ENCODE results near the gene SVBP. TPM values are rescaled to one million over a fixed set of nuclear protein-coding genes. Genes with fewer than 3 reads are reported as not detected.

The SVBP gene
- total RNA-seq, 3 donors from 2014 or later (not counting 1 experiment from before 2014, with no cell fraction given): 13.8 to 16.1 (median 15.2) TPM

DNA sequence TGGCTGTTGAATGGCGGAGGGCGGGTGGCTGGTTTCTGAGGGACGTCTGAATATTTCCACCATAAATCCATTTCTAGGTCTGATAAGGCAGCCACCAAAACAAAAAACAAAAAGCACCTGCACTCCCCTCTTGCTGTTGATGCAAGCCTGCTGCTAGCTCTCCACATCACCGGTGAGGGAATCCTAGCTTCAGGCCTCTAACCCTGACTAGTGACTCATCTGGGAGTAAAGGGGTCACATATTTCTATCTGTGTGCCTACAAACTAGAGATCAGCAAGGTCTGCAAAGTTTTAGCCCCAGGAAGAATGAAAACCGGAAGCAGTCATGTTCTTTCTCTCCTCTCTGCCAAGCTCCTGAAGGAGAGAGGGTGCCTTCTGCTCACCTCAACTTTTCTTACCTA lies 10.6 kb downstream of the SVBP start:
- Mint-ChIP-seq H3K27me3 (ENCODE audit: low read depth in 2 of 2) (no peaks in the 10 kb centered on the region), H3K36me3 (no peaks in the 10 kb centered on the region), H3K27ac (no peak overlapping the region), H3K4me1 (peaks cover 6 to 9% of the 10 kb centered on the region in 2 donors), H3K4me3 (no peak overlapping the region), H3K9me3 (no peaks in the 10 kb centered on the region)
- intact Hi-C loops (cut with micrococcal nuclease): no loop called here
- Histone ChIP-seq H3K4me3 (ENCODE audit: low read length) (no peak overlapping the region), H3K36me3 (ENCODE audit: control insufficient read depth, insufficient read depth, low read length) (no peaks in the 10 kb centered on the region), H3K4me1 (ENCODE audit: control insufficient read depth, insufficient read depth, low read length) (no peaks in the 10 kb centered on the region), H3K9me3 (ENCODE audit: control insufficient read depth, insufficient read depth, low read length) (no peaks in the 10 kb centered on the region), H3K27me3 (ENCODE audit: control insufficient read depth, insufficient read depth, low read length) (no peaks in the 10 kb centered on the region), H3K27ac (ENCODE audit: low read length) (no peak overlapping the region)
- no peak for ATAC-seq
- no peak for DNase-seq
- WGBS (ENCODE audit: insufficient coverage): 97% methylated on average over 5 of the region's 5 CpGs
- no peak for TF ChIP-seq CTCF (IDR thresholded peaks at IDR 0.05)

- TF ChIP-seq CTCF (IDR thresholded peaks at IDR 0.05): no peak
- Mint-ChIP-seq H3K4me3 (no peak overlapping the region), H3K36me3 (no peaks in the 10 kb centered on the region), H3K27me3 (ENCODE audit: low read depth in 2 of 2) (no peaks in the 10 kb centered on the region), H3K4me1 (peaks cover 6% of the 10 kb centered on the region in 2 donors), H3K27ac (no peak overlapping the region), H3K9me3 (no peaks in the 10 kb centered on the region)
- Histone ChIP-seq H3K4me1 (ENCODE audit: control insufficient read depth, insufficient read depth, low read length) (no peaks in the 10 kb centered on the region), H3K4me3 (ENCODE audit: low read length) (no peak overlapping the region), H3K36me3 (ENCODE audit: control insufficient read depth, insufficient read depth, low read length) (no peaks in the 10 kb centered on the region), H3K27ac (ENCODE audit: low read length) (no peak overlapping the region), H3K27me3 (ENCODE audit: control insufficient read depth, insufficient read depth, low read length) (no peaks in the 10 kb centered on the region), H3K9me3 (ENCODE audit: control insufficient read depth, insufficient read depth, low read length) (no peaks in the 10 kb centered on the region)
- intact Hi-C loops (cut with micrococcal nuclease): no loop called here
- DNase-seq: no peak
- no peak for ATAC-seq
Observed at GRCh38 chr1:42806171-42806570, 11.0 kb downstream of the SVBP start.

- Histone ChIP-seq H3K27me3 (ENCODE audit: control insufficient read depth, insufficient read depth, low read length) (no peaks in the 10 kb centered on the region), H3K4me3 (ENCODE audit: low read length) (no peak overlapping the region), H3K36me3 (ENCODE audit: control insufficient read depth, insufficient read depth, low read length) (no peaks in the 10 kb centered on the region), H3K4me1 (ENCODE audit: control insufficient read depth, insufficient read depth, low read length) (no peaks in the 10 kb centered on the region), H3K27ac (ENCODE audit: low read length) (no peak overlapping the region), H3K9me3 (ENCODE audit: control insufficient read depth, insufficient read depth, low read length) (no peaks in the 10 kb centered on the region)
- H3K9me3 Mint-ChIP-seq: no peaks in the 10 kb centered on the region
- no peak overlapping the region for H3K4me3 Mint-ChIP-seq
- H3K27ac Mint-ChIP-seq: no peak overlapping the region
- H3K4me1 Mint-ChIP-seq: no peaks in the 10 kb centered on the region
- 94% methylated on average over 7 of the region's 8 CpGs for WGBS (ENCODE audit: insufficient coverage)
- no peaks in the 10 kb centered on the region for H3K27me3 Mint-ChIP-seq (ENCODE audit: low read depth in 2 of 2)
- DNase-seq (no peak), ATAC-seq (no peak)
- intact Hi-C loops (cut with micrococcal nuclease): no loop called here
- TF ChIP-seq CTCF (IDR thresholded peaks at IDR 0.05): no peak
- no peaks in the 10 kb centered on the region for H3K36me3 Mint-ChIP-seq
Observed at GRCh38 chr1:42801832-42802473, 15.2 kb downstream of the SVBP start.

GRCh38 chr1:42797979-42798378 lies 19.2 kb downstream of the SVBP start:
- no peak for DNase-seq
- intact Hi-C loops (cut with micrococcal nuclease): no loop called here
- Histone ChIP-seq H3K9me3 (ENCODE audit: control insufficient read depth, insufficient read depth, low read length) (no peaks in the 10 kb centered on the region), H3K27me3 (ENCODE audit: control insufficient read depth, insufficient read depth, low read length) (no peaks in the 10 kb centered on the region), H3K36me3 (ENCODE audit: control insufficient read depth, insufficient read depth, low read length) (no peaks in the 10 kb centered on the region), H3K27ac (ENCODE audit: low read length) (no peak overlapping the region), H3K4me1 (ENCODE audit: control insufficient read depth, insufficient read depth, low read length) (no peaks in the 10 kb centered on the region), H3K4me3 (ENCODE audit: low read length) (no peak overlapping the region)
- Mint-ChIP-seq H3K36me3 (no peaks in the 10 kb centered on the region), H3K27ac (no peak overlapping the region), H3K4me1 (no peaks in the 10 kb centered on the region), H3K9me3 (no peaks in the 10 kb centered on the region), H3K27me3 (ENCODE audit: low read depth in 2 of 2) (no peaks in the 10 kb centered on the region), H3K4me3 (no peak overlapping the region)
- no peak for TF ChIP-seq CTCF (IDR thresholded peaks at IDR 0.05)
- 87% methylated on average over 5 of the region's 5 CpGs for WGBS (ENCODE audit: insufficient coverage)
- ATAC-seq: no peak

Measured in natural killer cell (primary cell).